ENCODE results near the gene CCDC124.

GRCh38 chr19:17946965-17947784 is 14.4 kb downstream of the CCDC124 start:
- TF ChIP-seq POLR2AphosphoS5 (IDR thresholded peaks at IDR 0.05) (no peak), POLR2A (IDR thresholded peaks at IDR 0.05) (no peak), EP300 (IDR thresholded peaks at IDR 0.05) (no peak)
- TF ChIP-seq, protein P1, sequence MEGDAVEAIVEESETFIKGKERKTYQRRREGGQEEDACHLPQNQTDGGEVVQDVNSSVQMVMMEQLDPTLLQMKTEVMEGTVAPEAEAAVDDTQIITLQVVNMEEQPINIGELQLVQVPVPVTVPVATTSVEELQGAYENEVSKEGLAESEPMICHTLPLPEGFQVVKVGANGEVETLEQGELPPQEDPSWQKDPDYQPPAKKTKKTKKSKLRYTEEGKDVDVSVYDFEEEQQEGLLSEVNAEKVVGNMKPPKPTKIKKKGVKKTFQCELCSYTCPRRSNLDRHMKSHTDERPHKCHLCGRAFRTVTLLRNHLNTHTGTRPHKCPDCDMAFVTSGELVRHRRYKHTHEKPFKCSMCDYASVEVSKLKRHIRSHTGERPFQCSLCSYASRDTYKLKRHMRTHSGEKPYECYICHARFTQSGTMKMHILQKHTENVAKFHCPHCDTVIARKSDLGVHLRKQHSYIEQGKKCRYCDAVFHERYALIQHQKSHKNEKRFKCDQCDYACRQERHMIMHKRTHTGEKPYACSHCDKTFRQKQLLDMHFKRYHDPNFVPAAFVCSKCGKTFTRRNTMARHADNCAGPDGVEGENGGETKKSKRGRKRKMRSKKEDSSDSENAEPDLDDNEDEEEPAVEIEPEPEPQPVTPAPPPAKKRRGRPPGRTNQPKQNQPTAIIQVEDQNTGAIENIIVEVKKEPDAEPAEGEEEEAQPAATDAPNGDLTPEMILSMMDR (IDR thresholded peaks at IDR 0.05), result no peak
